ENCODE data around the gene NMNAT2. TPM values are rescaled to one million over a fixed set of nuclear protein-coding genes. Genes with fewer than 3 reads are reported as not detected.

NMNAT2 gene
- total and polyA plus RNA-seq, 2 experiments from 2014 or later = 0.12 TPM; not detected in 1

DNA sequence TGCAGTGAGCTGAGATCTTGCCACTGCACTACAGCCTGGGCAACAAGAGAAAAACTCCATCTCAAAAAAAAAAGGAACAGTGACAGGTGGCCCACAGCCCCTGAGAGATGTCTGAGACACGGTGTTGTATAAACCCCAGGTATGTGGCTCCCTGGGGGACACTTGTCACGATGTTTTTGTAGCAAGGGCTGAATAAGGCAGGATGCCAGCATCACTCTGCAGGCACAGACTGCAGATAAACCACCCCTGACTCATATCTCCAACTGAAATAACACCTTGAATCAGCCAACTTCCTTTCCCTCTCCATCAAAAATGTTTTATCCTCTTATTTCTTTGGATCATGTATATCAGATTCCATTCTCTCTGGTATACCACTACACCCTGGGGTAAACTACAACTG, 52.5 kb downstream of the NMNAT2 start:
- TF ChIP-seq, protein P1, sequence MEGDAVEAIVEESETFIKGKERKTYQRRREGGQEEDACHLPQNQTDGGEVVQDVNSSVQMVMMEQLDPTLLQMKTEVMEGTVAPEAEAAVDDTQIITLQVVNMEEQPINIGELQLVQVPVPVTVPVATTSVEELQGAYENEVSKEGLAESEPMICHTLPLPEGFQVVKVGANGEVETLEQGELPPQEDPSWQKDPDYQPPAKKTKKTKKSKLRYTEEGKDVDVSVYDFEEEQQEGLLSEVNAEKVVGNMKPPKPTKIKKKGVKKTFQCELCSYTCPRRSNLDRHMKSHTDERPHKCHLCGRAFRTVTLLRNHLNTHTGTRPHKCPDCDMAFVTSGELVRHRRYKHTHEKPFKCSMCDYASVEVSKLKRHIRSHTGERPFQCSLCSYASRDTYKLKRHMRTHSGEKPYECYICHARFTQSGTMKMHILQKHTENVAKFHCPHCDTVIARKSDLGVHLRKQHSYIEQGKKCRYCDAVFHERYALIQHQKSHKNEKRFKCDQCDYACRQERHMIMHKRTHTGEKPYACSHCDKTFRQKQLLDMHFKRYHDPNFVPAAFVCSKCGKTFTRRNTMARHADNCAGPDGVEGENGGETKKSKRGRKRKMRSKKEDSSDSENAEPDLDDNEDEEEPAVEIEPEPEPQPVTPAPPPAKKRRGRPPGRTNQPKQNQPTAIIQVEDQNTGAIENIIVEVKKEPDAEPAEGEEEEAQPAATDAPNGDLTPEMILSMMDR (IDR thresholded peaks at IDR 0.05; ENCODE audit: low read depth, low read length) = no peak
- H3K9me3 ChIP-seq (ENCODE audit: low read depth) = no peaks in the 10 kb centered on the region
- H3K27me3 ChIP-seq = no peaks in the 10 kb centered on the region
- no peak overlapping the region for H3K27ac ChIP-seq
- no peak for DNase-seq (ENCODE audit: low read depth in 1 of 2, low spot score in 1 of 2)
- H3K36me3 ChIP-seq = no peaks in the 10 kb centered on the region
- H3K4me3 ChIP-seq = no peak overlapping the region
- H3K4me1 ChIP-seq (ENCODE audit: low read depth) = no peaks in the 10 kb centered on the region

DNA sequence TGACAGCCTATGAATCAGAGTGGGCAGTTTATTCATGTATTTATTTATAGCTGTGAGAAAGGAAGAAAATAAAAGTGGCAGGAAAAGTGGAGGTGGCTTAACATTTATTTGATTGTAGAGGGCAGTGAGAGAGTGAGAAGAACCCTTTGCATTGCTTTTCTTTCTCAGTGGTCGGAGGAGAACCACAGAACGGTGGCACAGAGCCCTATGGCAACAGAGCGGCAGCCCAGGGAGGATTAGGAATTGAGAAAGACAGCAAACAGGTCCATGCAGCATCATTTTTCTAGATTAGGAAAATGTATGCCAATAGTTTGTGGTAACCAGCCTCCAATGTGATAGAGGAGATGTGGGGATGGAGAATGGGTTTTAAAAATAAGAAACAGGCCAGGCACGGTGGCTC, 53.1 kb downstream of the NMNAT2 start:
- TF ChIP-seq, protein P1 (IDR thresholded peaks at IDR 0.05; ENCODE audit: low read depth, low read length) = no peak
- Histone ChIP-seq H3K4me3 (no peak overlapping the region), H3K9me3 (ENCODE audit: low read depth) (no peaks in the 10 kb centered on the region), H3K36me3 (no peaks in the 10 kb centered on the region), H3K27ac (no peak overlapping the region), H3K27me3 (no peaks in the 10 kb centered on the region), H3K4me1 (ENCODE audit: low read depth) (no peaks in the 10 kb centered on the region)
- no peak for DNase-seq (ENCODE audit: low read depth in 1 of 2, low spot score in 1 of 2)

DNA sequence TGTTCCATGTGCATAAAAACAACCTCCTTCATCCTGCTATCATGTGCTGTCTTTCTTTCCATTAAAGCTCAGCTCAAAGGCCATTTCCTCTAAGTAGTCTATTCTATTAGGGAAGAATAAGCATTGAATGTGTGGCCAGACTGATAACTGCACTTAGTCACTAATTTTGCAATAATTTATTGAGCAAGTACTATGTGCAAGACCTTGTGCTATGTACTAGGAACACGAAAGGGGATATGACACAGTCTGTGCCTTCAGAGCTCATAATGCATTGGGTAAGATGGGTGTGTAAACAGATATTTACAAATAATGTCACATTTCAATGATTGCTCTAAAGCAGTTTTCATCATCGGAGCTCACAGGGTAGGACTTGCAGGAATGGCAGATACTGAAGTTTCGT, 54.2 kb downstream of the NMNAT2 start:
- Histone ChIP-seq H3K27me3 (no peaks in the 10 kb centered on the region), H3K36me3 (no peaks in the 10 kb centered on the region), H3K4me1 (ENCODE audit: low read depth) (no peaks in the 10 kb centered on the region), H3K4me3 (no peak overlapping the region), H3K9me3 (ENCODE audit: low read depth) (no peaks in the 10 kb centered on the region), H3K27ac (no peak overlapping the region)
- peak in 1 of 2 donors; percentile 72 for DNase-seq (ENCODE audit: low read depth in 1 of 2, low spot score in 1 of 2)
- TF ChIP-seq, protein P1 (IDR thresholded peaks at IDR 0.05; ENCODE audit: low read depth, low read length) = no peak

DNA sequence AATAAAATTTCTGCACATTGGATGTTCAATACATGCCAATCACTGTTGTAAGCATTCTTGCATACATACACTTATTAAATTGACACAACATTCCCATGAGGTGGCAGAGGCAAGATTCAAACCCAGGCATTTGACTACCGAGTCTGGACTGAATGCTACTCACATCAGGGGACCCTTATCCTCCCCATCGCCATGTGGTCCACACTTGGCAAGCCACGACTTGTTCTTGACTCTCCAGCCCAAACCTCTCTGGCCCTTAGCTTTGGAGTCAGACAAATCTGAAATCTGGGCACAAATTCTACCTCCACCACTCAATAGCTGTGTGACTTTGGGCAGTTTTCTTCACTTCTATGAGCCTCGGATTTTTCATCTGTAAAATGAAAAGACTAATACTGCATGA, 57.1 kb downstream of the NMNAT2 start:
- H3K4me3 ChIP-seq = no peak overlapping the region
- TF ChIP-seq, protein P1 (IDR thresholded peaks at IDR 0.05; ENCODE audit: low read depth, low read length) = no peak

DNA sequence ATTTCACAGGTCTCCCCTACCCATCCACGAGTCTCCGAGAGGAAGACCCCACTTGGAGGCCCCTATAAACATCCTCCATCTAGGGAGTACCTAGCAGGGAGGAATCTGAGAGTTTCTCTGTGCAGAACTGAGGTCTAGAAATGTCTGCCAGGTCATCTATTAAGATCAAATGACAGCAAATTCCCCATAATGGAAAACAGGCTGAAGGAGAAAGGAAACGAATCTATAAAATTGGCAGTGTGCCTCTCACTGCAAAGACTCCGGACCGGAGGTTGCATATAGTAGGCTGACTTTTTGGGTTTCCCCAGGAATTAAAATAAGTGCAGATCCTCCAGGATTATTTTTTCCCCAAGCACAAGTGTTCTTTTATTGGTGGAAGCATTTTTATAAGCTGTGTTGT, 57.7 kb downstream of the NMNAT2 start:
- no peak overlapping the region for H3K27ac ChIP-seq
- H3K36me3 ChIP-seq = no peaks in the 10 kb centered on the region
- DNase-seq (ENCODE audit: low read depth in 1 of 2, low spot score in 1 of 2) = no peak
- no peaks in the 10 kb centered on the region for H3K4me1 ChIP-seq (ENCODE audit: low read depth)
- H3K9me3 ChIP-seq (ENCODE audit: low read depth) = no peaks in the 10 kb centered on the region
- TF ChIP-seq, protein P1 (IDR thresholded peaks at IDR 0.05; ENCODE audit: low read depth, low read length) = no peak
- no peak overlapping the region for H3K4me3 ChIP-seq
- no peaks in the 10 kb centered on the region for H3K27me3 ChIP-seq

More for the DNA sequence above, 57.1 kb downstream of the NMNAT2 start:
- no peaks in the 10 kb centered on the region for H3K27me3 ChIP-seq
- DNase-seq (ENCODE audit: low read depth in 1 of 2, low spot score in 1 of 2) = no peak
- no peaks in the 10 kb centered on the region for H3K9me3 ChIP-seq (ENCODE audit: low read depth)
- no peaks in the 10 kb centered on the region for H3K36me3 ChIP-seq
- no peak overlapping the region for H3K27ac ChIP-seq
- H3K4me1 ChIP-seq (ENCODE audit: low read depth) = no peaks in the 10 kb centered on the region

Data from cardiac muscle cell (in vitro differentiated cells and primary cell).